GM21576 (cell line): ENCODE results near the gene PTPN11.
"Not testable (repeated sequence)": the region's sequence is repeated elsewhere in the genome, so short reads cannot be mapped to it uniquely, and the experiment has no call there.

ENCODE experiments used
- ATAC-seq: cut with Tn5 transposase; IDR thresholded peaks from one replicate; pipeline ENCODE4 v1.9.1; 2021; ENCODE audit warnings: mild to moderate bottlenecking, moderate library complexity; ENCODE audit not compliant: unreplicated experiment

The PTPN11 gene

GRCh38 chr12:112409064-112409905, 9.5 kb upstream of the PTPN11 start, which contains the start of gene RPL6:
Gene RPL6 (minus strand): TSS chr12:112409605. CDS start chr12:112408656, 949 bp downstream.
- peak; percentile 88 for ATAC-seq

- no peak for ATAC-seq
Measured at GRCh38 chr12:112409906-112410244, 8.9 kb upstream of the PTPN11 start.

- no peak for ATAC-seq
Measured at GRCh38 chr12:112413855-112414625, 4.7 kb upstream of the PTPN11 start.

- not testable (repeated sequence) for ATAC-seq
Measured at GRCh38 chr12:112415457-112415856, 3.3 kb upstream of the PTPN11 start.

GRCh38 chr12:112418273-112418607, 507 bp upstream of the PTPN11 start:
- no peak for ATAC-seq

- ATAC-seq: no peak
Measured at GRCh38 chr12:112419297-112420133, 768 bp downstream of the PTPN11 start.

GRCh38 chr12:112420740-112421139, 2.0 kb downstream of the PTPN11 start:
- no peak for ATAC-seq

GRCh38 chr12:112421363-112421762, 2.6 kb downstream of the PTPN11 start:
- ATAC-seq: no peak

- no peak for ATAC-seq
Measured at GRCh38 chr12:112422531-112422930, 3.8 kb downstream of the PTPN11 start.

GRCh38 chr12:112424126-112424525, 5.4 kb downstream of the PTPN11 start:
- no peak for ATAC-seq

GRCh38 chr12:112425582-112426382, 7.0 kb downstream of the PTPN11 start:
- no peak for ATAC-seq

GRCh38 chr12:112427760-112428159, 9.0 kb downstream of the PTPN11 start:
- no peak for ATAC-seq

- no peak for ATAC-seq
Measured at GRCh38 chr12:112430929-112431328, 12.2 kb downstream of the PTPN11 start.

- ATAC-seq: no peak
Measured at GRCh38 chr12:112431965-112432364, 13.2 kb downstream of the PTPN11 start.

- ATAC-seq: no peak
Measured at GRCh38 chr12:112433551-112433950, 14.8 kb downstream of the PTPN11 start.

GRCh38 chr12:112438645-112439044, 19.9 kb downstream of the PTPN11 start:
- ATAC-seq: not testable (repeated sequence)

GRCh38 chr12:112439769-112440168, 21.0 kb downstream of the PTPN11 start:
- no peak for ATAC-seq

- ATAC-seq: not testable (repeated sequence)
Measured at GRCh38 chr12:112440653-112441052, 21.9 kb downstream of the PTPN11 start.

GRCh38 chr12:112443916-112444315, 25.2 kb downstream of the PTPN11 start:
- no peak for ATAC-seq

- ATAC-seq: no peak
Measured at GRCh38 chr12:112446008-112446725, 27.4 kb downstream of the PTPN11 start.
